ENCODE data around the gene PNN. TPM values are rescaled to one million over a fixed set of nuclear protein-coding genes. Genes with fewer than 3 reads are reported as not detected.

The PNN gene
- total RNA-seq, 1 donor from 2014 or later = 66.1 TPM

- no peak for DNase-seq (ENCODE audit: extremely low spot score, unreplicated experiment)
- Mint-ChIP-seq H3K27ac (ENCODE audit: unreplicated experiment) (peak overlapping the region; percentile 62), H3K36me3 (ENCODE audit: unreplicated experiment) (peaks cover 8% of the 10 kb centered on the region), H3K9me3 (ENCODE audit: unreplicated experiment) (no peaks in the 10 kb centered on the region), H3K27me3 (ENCODE audit: unreplicated experiment) (no peaks in the 10 kb centered on the region), H3K4me1 (ENCODE audit: unreplicated experiment) (peaks cover 36% of the 10 kb centered on the region), H3K4me3 (ENCODE audit: unreplicated experiment) (peak overlapping the region; percentile 91)
- no peak for TF ChIP-seq CTCF (IDR thresholded peaks at IDR 0.05)
Measured at GRCh38 chr14:39168591-39168990, 6.5 kb upstream of the PNN start.

GRCh38 chr14:39169541-39169900 lies 5.5 kb upstream of the PNN start:
- Mint-ChIP-seq H3K27me3 (ENCODE audit: unreplicated experiment) (no peaks in the 10 kb centered on the region), H3K4me3 (ENCODE audit: unreplicated experiment) (peak overlapping the region; percentile 91)

GRCh38 chr14:39173198-39173597 lies 1.9 kb upstream of the PNN start:
- TF ChIP-seq CTCF (IDR thresholded peaks at IDR 0.05) = no peak
- peaks cover 39% of the 10 kb centered on the region for H3K4me1 Mint-ChIP-seq (ENCODE audit: unreplicated experiment)
- no peaks in the 10 kb centered on the region for H3K27me3 Mint-ChIP-seq (ENCODE audit: unreplicated experiment)
- no peak overlapping the region for H3K27ac Mint-ChIP-seq (ENCODE audit: unreplicated experiment)
- no peaks in the 10 kb centered on the region for H3K9me3 Mint-ChIP-seq (ENCODE audit: unreplicated experiment)
- DNase-seq (ENCODE audit: extremely low spot score, unreplicated experiment) = no peak
- no peak overlapping the region for H3K4me3 Mint-ChIP-seq (ENCODE audit: unreplicated experiment)
- peaks cover 22% of the 10 kb centered on the region for H3K36me3 Mint-ChIP-seq (ENCODE audit: unreplicated experiment)

More at GRCh38 chr14:39169541-39169900, 5.5 kb upstream of the PNN start:
- no peaks in the 10 kb centered on the region for H3K9me3 Mint-ChIP-seq (ENCODE audit: unreplicated experiment)
- peaks cover 4% of the 10 kb centered on the region for H3K36me3 Mint-ChIP-seq (ENCODE audit: unreplicated experiment)
- peaks cover 41% of the 10 kb centered on the region for H3K4me1 Mint-ChIP-seq (ENCODE audit: unreplicated experiment)
- DNase-seq (ENCODE audit: extremely low spot score, unreplicated experiment) = no peak
- TF ChIP-seq CTCF (IDR thresholded peaks at IDR 0.05) = no peak
- peak overlapping the region; percentile 100 for H3K27ac Mint-ChIP-seq (ENCODE audit: unreplicated experiment)

- peak overlapping the region; percentile 99 for H3K27ac Mint-ChIP-seq (ENCODE audit: unreplicated experiment)
- peaks cover 26% of the 10 kb centered on the region for H3K4me1 Mint-ChIP-seq (ENCODE audit: unreplicated experiment)
- peaks cover 32% of the 10 kb centered on the region for H3K36me3 Mint-ChIP-seq (ENCODE audit: unreplicated experiment)
- no peaks in the 10 kb centered on the region for H3K27me3 Mint-ChIP-seq (ENCODE audit: unreplicated experiment)
- no peak for TF ChIP-seq CTCF (IDR thresholded peaks at IDR 0.05)
- H3K9me3 Mint-ChIP-seq (ENCODE audit: unreplicated experiment) = no peaks in the 10 kb centered on the region
- no peak for DNase-seq (ENCODE audit: extremely low spot score, unreplicated experiment)
- H3K4me3 Mint-ChIP-seq (ENCODE audit: unreplicated experiment) = peak overlapping the region; percentile 95
Measured at GRCh38 chr14:39175445-39176262, 600 bp downstream of the PNN start.

- no peaks in the 10 kb centered on the region for H3K9me3 Mint-ChIP-seq (ENCODE audit: unreplicated experiment)
- no peaks in the 10 kb centered on the region for H3K27me3 Mint-ChIP-seq (ENCODE audit: unreplicated experiment)
- no peak for TF ChIP-seq CTCF (IDR thresholded peaks at IDR 0.05)
- peaks cover 22% of the 10 kb centered on the region for H3K4me1 Mint-ChIP-seq (ENCODE audit: unreplicated experiment)
- no peak for DNase-seq (ENCODE audit: extremely low spot score, unreplicated experiment)
- peak overlapping the region; percentile 95 for H3K4me3 Mint-ChIP-seq (ENCODE audit: unreplicated experiment)
- H3K36me3 Mint-ChIP-seq (ENCODE audit: unreplicated experiment) = peaks cover 32% of the 10 kb centered on the region
- H3K27ac Mint-ChIP-seq (ENCODE audit: unreplicated experiment) = peak overlapping the region; percentile 99
Measured at GRCh38 chr14:39176263-39177167, 1.5 kb downstream of the PNN start.

Data from osteocyte (in vitro differentiated cells).